ENCODE data around the gene LCN9. TPM values are rescaled to one million over a fixed set of nuclear protein-coding genes. Genes with fewer than 3 reads are reported as not detected.

Gene LCN9, protein sequence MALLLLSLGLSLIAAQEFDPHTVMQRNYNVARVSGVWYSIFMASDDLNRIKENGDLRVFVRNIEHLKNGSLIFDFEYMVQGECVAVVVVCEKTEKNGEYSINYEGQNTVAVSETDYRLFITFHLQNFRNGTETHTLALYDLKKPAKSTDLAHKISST
- polyA plus RNA-seq: not detected

DNA sequence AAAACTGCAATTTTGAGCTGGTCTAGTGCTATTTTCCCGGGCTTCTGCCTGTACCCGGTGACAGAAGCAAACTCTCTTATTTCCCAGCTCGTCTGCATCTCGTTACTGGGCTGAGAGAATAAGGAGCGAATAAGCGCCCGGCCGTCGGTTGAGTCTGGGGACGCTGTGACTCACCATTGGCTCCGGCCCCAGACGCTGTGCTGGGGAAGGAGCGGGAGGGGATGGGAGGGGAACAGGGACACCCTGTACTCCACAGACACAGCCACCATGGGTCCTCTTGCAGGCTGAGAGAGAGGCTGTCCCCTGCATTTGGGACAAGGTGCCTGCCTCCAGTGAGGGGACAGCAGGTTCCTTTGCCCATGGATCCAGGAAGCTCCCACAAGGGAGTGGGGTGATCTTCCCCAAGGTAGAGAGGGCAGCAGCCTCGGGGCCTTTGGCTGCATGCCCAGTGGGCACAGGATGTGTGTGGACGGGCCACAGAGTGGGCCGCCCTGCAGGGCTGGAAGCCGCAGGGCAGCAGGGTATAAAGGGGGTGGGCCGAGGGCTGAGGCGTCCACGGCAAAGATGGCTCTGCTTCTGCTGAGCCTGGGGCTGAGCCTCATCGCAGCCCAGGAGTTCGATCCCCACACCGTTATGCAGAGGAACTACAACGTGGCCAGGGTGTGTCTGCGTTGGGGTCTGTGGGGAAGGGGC is at the start of gene LCN9:
LCN9 (plus strand) TSS at position 552 of the 693 bp plus-strand sequence; CDS start at position 565, 13 bp downstream.
- Histone ChIP-seq H3K36me3 (ENCODE audit: control insufficient read depth in 2 of 2, insufficient read depth in 2 of 2, low read length in 1 of 2) (no peaks in the 10 kb centered on the region), H3K4me1 (ENCODE audit: control insufficient read depth in 2 of 2, insufficient read depth in 2 of 2, low read length in 1 of 2) (no peaks in the 10 kb centered on the region), H3K27me3 (ENCODE audit: control insufficient read depth in 1 of 2, insufficient read depth in 2 of 2, low read length in 2 of 2) (no peaks in the 10 kb centered on the region), H3K27ac (ENCODE audit: low read depth in 2 of 2, low read length in 1 of 2) (no peak within 1 kb of the TSS), H3K9me3 (ENCODE audit: control insufficient read depth in 2 of 2, insufficient read depth in 1 of 2, low read depth in 1 of 2, low read length in 1 of 2) (no peaks in the 10 kb centered on the region), H3K4me3 (ENCODE audit: low read depth in 1 of 2, low read length in 2 of 2) (no peak within 1 kb of the TSS)
- WGBS, 2 donors: 49 to 53% methylated on average over 25 of the region's 25 CpGs

DNA sequence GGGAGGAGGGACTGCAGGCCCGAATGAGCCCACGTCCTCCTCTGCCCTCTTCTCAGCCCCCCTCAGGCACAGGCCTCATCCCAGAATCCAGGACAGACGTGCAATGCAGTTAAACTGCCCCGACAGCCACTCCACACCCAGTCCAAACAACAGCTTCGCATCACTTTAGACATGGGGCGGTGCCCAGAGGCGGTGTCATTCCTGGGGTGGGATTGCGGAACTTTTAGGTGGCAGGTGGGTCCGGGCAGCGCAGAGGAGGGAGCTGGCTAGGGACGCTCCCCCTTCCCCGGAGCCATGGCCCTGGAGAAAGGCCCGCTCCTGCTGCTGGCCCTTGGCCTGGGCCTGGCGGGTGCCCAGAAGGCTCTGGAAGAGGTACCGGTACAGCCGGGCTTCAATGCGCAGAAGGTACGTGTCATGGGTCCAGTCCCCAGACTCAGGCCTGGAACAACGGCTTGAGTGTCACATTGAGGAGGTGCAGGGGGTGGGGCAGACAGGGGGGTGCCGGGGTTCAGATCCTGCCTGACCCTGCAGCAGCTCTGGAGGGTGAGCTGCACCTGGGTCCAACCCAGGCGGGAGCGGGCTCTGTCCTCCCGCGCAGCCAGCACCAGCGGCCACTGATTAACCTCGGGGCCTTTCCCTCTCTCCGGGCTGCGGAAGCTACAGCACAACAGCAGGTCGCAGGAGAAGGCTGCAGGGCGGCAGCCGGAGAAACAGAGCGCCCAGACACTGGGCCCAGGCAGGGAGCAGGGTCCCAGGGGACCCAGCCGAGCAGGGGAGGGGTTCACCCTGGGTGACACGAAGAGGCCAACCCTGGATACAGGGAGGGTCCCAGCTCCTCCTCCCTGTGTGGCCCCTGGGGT is 48.9 kb upstream of the LCN9 start:
- Histone ChIP-seq H3K36me3 (ENCODE audit: control insufficient read depth in 2 of 2, insufficient read depth in 2 of 2, low read length in 1 of 2) (no peaks in the 10 kb centered on the region), H3K4me3 (ENCODE audit: low read depth in 1 of 2, low read length in 2 of 2) (no peak overlapping the region), H3K9me3 (ENCODE audit: control insufficient read depth in 2 of 2, insufficient read depth in 1 of 2, low read depth in 1 of 2, low read length in 1 of 2) (no peaks in the 10 kb centered on the region), H3K4me1 (ENCODE audit: control insufficient read depth in 2 of 2, insufficient read depth in 2 of 2, low read length in 1 of 2) (no peaks in the 10 kb centered on the region), H3K27ac (ENCODE audit: low read depth in 2 of 2, low read length in 1 of 2) (no peak overlapping the region), H3K27me3 (ENCODE audit: control insufficient read depth in 1 of 2, insufficient read depth in 2 of 2, low read length in 2 of 2) (no peaks in the 10 kb centered on the region)
- 65 to 68% methylated on average over 34 of the region's 34 CpGs for WGBS, 2 donors

DNA sequence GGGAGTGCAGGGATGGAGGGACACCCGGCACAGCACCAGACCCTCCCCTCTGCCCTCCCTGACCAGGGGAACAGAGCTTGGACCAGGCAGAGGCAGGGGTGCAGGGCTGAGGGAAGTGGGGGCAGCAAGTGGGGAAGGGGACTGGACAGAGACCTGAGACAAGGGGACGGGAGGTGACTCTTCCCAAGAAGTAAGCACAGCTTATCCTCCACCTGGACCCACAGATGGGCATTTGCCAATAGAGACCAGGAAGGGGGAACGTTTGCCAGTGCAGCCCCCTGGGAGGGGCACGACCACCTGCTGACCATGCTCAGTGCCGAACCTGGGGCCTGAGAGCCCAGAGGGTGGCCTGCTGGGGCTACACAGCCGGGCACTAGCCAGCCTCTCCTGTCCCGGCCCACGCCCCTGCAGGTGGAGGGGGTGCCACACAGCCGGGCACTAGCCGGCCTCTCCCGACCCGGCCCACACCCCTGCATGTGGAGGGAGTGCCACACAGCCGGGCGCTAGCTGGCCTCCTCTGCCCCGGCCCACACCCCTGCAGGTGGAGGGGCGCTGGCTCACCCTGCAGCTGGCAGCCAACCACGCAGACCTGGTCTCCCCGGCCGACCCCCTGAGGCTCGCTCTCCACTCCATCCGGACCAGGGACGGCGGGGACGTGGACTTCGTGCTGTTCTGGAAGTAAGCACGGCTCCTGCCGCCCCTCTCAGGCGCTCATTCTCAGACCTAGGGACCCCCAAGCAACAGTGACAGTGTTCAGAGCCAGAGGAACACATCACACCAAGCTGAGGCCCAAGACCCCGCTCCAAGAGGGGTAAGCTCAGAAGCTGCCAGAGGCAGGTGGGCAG is 48.1 kb upstream of the LCN9 start:
- no peaks in the 10 kb centered on the region for H3K9me3 ChIP-seq (ENCODE audit: control insufficient read depth in 2 of 2, insufficient read depth in 1 of 2, low read depth in 1 of 2, low read length in 1 of 2)
- H3K4me3 ChIP-seq (ENCODE audit: low read depth in 1 of 2, low read length in 2 of 2): no peak overlapping the region
- H3K4me1 ChIP-seq (ENCODE audit: control insufficient read depth in 2 of 2, insufficient read depth in 2 of 2, low read length in 1 of 2): no peaks in the 10 kb centered on the region
- 70 to 75% methylated on average over 23 to 29 of the region's 29 CpGs for WGBS, 2 donors
- no peaks in the 10 kb centered on the region for H3K36me3 ChIP-seq (ENCODE audit: control insufficient read depth in 2 of 2, insufficient read depth in 2 of 2, low read length in 1 of 2)
- no peaks in the 10 kb centered on the region for H3K27me3 ChIP-seq (ENCODE audit: control insufficient read depth in 1 of 2, insufficient read depth in 2 of 2, low read length in 2 of 2)
- H3K27ac ChIP-seq (ENCODE audit: low read depth in 2 of 2, low read length in 1 of 2): no peak overlapping the region

DNA sequence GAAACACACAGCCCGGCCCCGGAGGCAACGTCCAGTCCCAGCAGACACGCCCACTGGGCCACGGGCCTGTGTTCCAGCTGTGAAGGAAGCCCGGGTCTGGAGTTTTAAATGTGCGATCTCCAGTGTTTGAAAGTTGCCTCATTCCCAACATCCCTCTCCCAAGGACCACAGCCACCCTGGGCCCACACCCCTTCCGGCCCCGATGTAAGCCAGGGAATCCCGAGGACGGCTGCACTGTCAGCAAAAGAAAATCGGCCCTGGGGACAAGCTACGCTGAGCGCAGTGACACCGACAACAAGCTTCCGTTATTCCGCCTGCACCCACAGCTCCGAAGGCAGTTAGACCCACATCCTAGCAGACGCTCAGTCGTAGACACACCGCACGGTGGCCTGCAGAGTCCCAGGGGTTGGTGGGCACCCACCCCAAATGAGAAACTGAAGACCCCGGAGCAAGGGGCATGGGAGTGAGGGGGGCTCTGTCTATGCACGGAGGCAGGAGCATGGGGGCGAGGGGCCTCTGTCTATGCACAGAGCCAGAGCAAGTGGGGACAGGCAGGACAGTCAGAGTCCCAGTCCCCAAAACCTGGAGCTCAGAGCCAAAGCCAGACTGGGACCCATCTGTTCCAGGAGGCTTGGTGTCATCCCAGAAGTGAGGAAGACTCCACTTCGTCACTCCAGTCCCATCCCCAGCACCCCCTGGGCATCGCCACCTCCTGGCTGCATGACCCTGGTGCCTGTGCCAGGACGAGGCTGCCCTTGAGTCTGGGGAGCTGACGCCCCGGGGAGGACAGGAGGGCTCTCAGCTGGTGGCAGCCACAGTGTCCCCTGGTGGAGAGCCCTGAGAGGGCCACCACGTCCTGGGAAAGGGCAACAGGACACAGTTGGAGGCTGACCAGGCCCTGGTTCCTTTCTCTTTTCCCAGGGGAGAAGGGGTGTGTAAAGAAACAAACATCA is 47.2 kb upstream of the LCN9 start:
- H3K9me3 ChIP-seq (ENCODE audit: control insufficient read depth in 2 of 2, insufficient read depth in 1 of 2, low read depth in 1 of 2, low read length in 1 of 2): no peaks in the 10 kb centered on the region
- H3K36me3 ChIP-seq (ENCODE audit: control insufficient read depth in 2 of 2, insufficient read depth in 2 of 2, low read length in 1 of 2): no peaks in the 10 kb centered on the region
- 59 to 61% methylated on average over 31 of the region's 31 CpGs for WGBS, 2 donors
- H3K27ac ChIP-seq (ENCODE audit: low read depth in 2 of 2, low read length in 1 of 2): no peak overlapping the region
- H3K27me3 ChIP-seq (ENCODE audit: control insufficient read depth in 1 of 2, insufficient read depth in 2 of 2, low read length in 2 of 2): no peaks in the 10 kb centered on the region
- no peaks in the 10 kb centered on the region for H3K4me1 ChIP-seq (ENCODE audit: control insufficient read depth in 2 of 2, insufficient read depth in 2 of 2, low read length in 1 of 2)
- H3K4me3 ChIP-seq (ENCODE audit: low read depth in 1 of 2, low read length in 2 of 2): no peak overlapping the region

DNA sequence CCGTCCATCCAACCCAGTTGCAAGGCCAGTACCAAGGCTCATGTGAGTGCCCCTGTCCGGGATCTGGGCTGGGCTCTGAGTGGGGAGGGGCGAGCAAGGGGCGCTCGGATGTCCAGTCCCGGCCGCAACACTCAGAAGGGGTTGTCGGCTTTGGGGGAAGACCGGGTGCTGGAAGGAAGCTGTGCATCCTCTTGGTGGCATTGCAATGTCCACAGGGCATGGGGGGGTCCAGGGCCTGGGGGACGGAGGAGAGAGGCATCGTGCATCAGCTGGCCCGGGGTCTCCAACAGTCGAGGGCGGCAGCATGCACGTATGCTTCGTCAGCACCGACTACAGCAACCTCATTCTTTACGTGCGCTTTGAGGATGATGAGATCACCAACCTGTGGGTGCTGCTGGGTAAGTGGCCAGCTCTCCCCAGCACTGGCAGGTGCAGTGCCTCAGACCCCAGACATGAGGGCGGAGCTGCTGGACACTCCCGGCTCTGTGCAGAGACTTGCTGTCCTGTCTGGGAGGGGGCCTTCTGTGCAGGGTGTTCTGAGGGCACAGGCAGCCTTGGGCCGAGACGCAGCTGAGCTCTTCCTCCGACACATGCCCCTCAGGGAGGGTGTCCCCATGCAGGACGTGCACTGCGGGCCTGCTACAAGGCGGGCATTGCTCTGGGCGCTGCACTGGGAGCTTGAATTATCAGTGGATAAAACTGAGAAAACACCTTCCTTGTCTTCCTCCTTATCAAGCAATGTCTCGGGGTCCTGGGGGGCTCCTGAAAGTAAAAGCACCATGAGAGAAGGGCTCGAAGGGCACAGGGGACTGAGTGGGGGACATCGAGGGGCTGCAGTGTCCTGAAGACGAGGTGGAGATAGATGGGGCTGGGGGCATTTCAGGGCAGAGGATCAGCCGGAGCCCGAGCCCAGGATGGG is 46.2 kb upstream of the LCN9 start:
- Histone ChIP-seq H3K27me3 (ENCODE audit: control insufficient read depth in 1 of 2, insufficient read depth in 2 of 2, low read length in 2 of 2) (no peaks in the 10 kb centered on the region), H3K4me3 (ENCODE audit: low read depth in 1 of 2, low read length in 2 of 2) (no peak overlapping the region), H3K9me3 (ENCODE audit: control insufficient read depth in 2 of 2, insufficient read depth in 1 of 2, low read depth in 1 of 2, low read length in 1 of 2) (no peaks in the 10 kb centered on the region), H3K27ac (ENCODE audit: low read depth in 2 of 2, low read length in 1 of 2) (no peak overlapping the region), H3K4me1 (ENCODE audit: control insufficient read depth in 2 of 2, insufficient read depth in 2 of 2, low read length in 1 of 2) (no peaks in the 10 kb centered on the region), H3K36me3 (ENCODE audit: control insufficient read depth in 2 of 2, insufficient read depth in 2 of 2, low read length in 1 of 2) (no peaks in the 10 kb centered on the region)
- WGBS, 2 donors: 74% methylated on average over 34 of the region's 34 CpGs

DNA sequence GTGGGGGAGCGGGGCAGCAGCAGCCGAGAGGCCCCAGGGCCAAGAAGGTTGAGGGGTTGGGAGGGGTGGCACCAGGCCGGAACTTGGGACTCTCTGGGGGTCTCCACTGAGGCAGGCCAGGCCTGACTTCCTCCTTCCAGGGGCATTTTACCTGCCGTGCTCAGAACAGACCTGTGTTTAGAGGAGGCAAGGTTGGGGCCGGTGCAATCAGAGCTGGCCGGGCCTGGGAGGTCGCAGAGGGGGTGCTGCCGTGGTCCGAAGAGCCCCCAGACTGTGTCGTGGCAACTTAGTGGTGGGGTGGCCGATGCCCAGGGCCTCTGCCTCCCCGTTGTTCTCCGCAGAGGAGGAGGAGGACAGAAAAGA is 45.6 kb upstream of the LCN9 start:
- H3K4me3 ChIP-seq (ENCODE audit: low read depth in 1 of 2, low read length in 2 of 2): no peak overlapping the region
- no peaks in the 10 kb centered on the region for H3K4me1 ChIP-seq (ENCODE audit: control insufficient read depth in 2 of 2, insufficient read depth in 2 of 2, low read length in 1 of 2)
- no peak overlapping the region for H3K27ac ChIP-seq (ENCODE audit: low read depth in 2 of 2, low read length in 1 of 2)
- H3K27me3 ChIP-seq (ENCODE audit: control insufficient read depth in 1 of 2, insufficient read depth in 2 of 2, low read length in 2 of 2): no peaks in the 10 kb centered on the region
- H3K9me3 ChIP-seq (ENCODE audit: control insufficient read depth in 2 of 2, insufficient read depth in 1 of 2, low read depth in 1 of 2, low read length in 1 of 2): no peaks in the 10 kb centered on the region
- H3K36me3 ChIP-seq (ENCODE audit: control insufficient read depth in 2 of 2, insufficient read depth in 2 of 2, low read length in 1 of 2): no peaks in the 10 kb centered on the region
- WGBS, 2 donors: 75 to 78% methylated on average over 13 of the region's 13 CpGs

DNA sequence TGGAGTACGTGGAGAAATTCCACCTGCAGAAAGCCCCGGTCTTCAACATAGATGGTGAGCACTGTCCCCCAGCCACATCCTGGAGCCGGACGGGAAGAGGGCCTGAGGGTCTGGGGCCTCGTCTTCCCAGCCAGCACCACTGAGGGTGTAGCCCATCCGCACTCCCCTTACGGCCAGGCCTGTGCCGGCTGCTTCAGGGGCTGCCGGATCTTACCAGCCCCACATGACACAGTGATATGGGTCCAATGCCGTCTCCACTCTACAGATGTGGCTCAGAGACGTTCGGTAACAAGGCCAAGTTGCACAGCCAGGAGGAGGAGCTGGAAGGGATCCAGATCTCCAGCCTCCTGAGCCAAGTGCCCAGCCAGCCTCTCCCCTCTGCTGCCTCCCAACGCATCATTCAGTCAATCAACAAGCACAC is 45.1 kb upstream of the LCN9 start:
- 76 to 85% methylated on average over 13 of the region's 13 CpGs for WGBS, 2 donors
- no peaks in the 10 kb centered on the region for H3K9me3 ChIP-seq (ENCODE audit: control insufficient read depth in 2 of 2, insufficient read depth in 1 of 2, low read depth in 1 of 2, low read length in 1 of 2)
- H3K27me3 ChIP-seq (ENCODE audit: control insufficient read depth in 1 of 2, insufficient read depth in 2 of 2, low read length in 2 of 2): no peaks in the 10 kb centered on the region
- H3K4me1 ChIP-seq (ENCODE audit: control insufficient read depth in 2 of 2, insufficient read depth in 2 of 2, low read length in 1 of 2): no peaks in the 10 kb centered on the region
- H3K36me3 ChIP-seq (ENCODE audit: control insufficient read depth in 2 of 2, insufficient read depth in 2 of 2, low read length in 1 of 2): no peaks in the 10 kb centered on the region
- H3K27ac ChIP-seq (ENCODE audit: low read depth in 2 of 2, low read length in 1 of 2): no peak overlapping the region
- no peak overlapping the region for H3K4me3 ChIP-seq (ENCODE audit: low read depth in 1 of 2, low read length in 2 of 2)

Measured in esophagus (tissue), 2 donors.